Neural progenitor cell (in vitro differentiated cells): ENCODE results near the gene MYMX. TPM values are rescaled to one million over a fixed set of nuclear protein-coding genes. Genes with fewer than 3 reads are reported as not detected.
A peak's percentile ranks its signal among the peaks of the same experiment; 100 is the strongest.

Source experiments
- DNase-seq: peaks from one replicate; pipeline ENCODE4 v3.0.0-alpha.2; 2016; ENCODE audit warnings: low spot score
- H2AFZ ChIP-seq: fragments of 200-600 bp; sonication (generic); replicated peaks from 2 replicates; pipeline ENCODE4 v1.6.1; 2016; ENCODE audit warnings: antibody characterized with exemption
- H3F3A ChIP-seq: fragments of 200-600 bp; sonication (generic); 2 replicates; pipeline ENCODE4 v1.6.1; 2016; ENCODE audit warnings: antibody characterized with exemption, low read depth
- H3K27ac ChIP-seq: fragments of 200-600 bp; sonication (generic); 2 replicates; pipeline ENCODE4 v1.5.1; 2016; ENCODE audit warnings: mild to moderate bottlenecking
- H3K27me3 ChIP-seq: fragments of 200-600 bp; sonication (generic); 2 replicates; pipeline ENCODE4 v1.6.1; 2016; ENCODE audit warnings: mild to moderate bottlenecking, moderate library complexity
- H3K36me3 ChIP-seq: fragments of 200-600 bp; sonication (generic); 2 replicates; pipeline ENCODE4 v1.5.1; 2016
- H3K4me1 ChIP-seq: fragments of 200-600 bp; sonication (generic); 2 replicates; pipeline ENCODE4 v1.6.1; 2016; ENCODE audit warnings: mixed run types
- H3K4me2 ChIP-seq: fragments of 200-600 bp; sonication (generic); 2 replicates; pipeline ENCODE4 v1.6.1; 2016
- H3K4me3 ChIP-seq: fragments of 200-600 bp; sonication (generic); 2 replicates; pipeline ENCODE4 v1.5.1; 2016
- H3K79me2 ChIP-seq: fragments of 200-600 bp; sonication (generic); 2 replicates; pipeline ENCODE4 v1.6.1; 2016; ENCODE audit warnings: low read depth
- H3K9ac ChIP-seq: fragments of 200-600 bp; sonication (generic); 2 replicates; pipeline ENCODE4 v1.6.1; 2016
- H3K9me3 ChIP-seq: fragments of 200-600 bp; sonication (generic); 2 replicates; pipeline ENCODE4 v1.5.1; 2016; ENCODE audit warnings: low read depth
- H4K20me1 ChIP-seq: fragments of 200-600 bp; sonication (generic); 2 replicates; pipeline ENCODE4 v1.6.1; 2016; ENCODE audit warnings: low read depth
- H3K27ac Mint-ChIP-seq: 3 replicates; pipeline ENCODE4 v1.8.0; 2021; ENCODE audit warnings: mixed read lengths
- H3K27me3 Mint-ChIP-seq: 2 replicates; pipeline ENCODE4 v1.8.0; 2022; ENCODE audit warnings: low read depth, mild to moderate bottlenecking, inconsistent platforms, moderate library complexity, mixed read lengths; ENCODE audit not compliant: insufficient read depth
- H3K36me3 Mint-ChIP-seq: 3 replicates; pipeline ENCODE4 v1.8.0; 2021; ENCODE audit warnings: mixed read lengths
- H3K4me1 Mint-ChIP-seq: 3 replicates; pipeline ENCODE4 v1.8.0; 2021; ENCODE audit warnings: mixed read lengths
- H3K4me3 Mint-ChIP-seq: 3 replicates; pipeline ENCODE4 v1.8.0; 2021; ENCODE audit warnings: mild to moderate bottlenecking, moderate library complexity, mixed read lengths
- H3K9me3 Mint-ChIP-seq: 3 replicates; pipeline ENCODE4 v1.8.0; 2020; ENCODE audit warnings: mixed read lengths
- CTCF ChIP-seq: fragments of 200-600 bp; sonication (generic); IDR thresholded peaks from 2 replicates; pipeline ENCODE4 v1.5.1; 2017; ENCODE audit warnings: antibody characterized with exemption, mild to moderate bottlenecking
- EZH2 ChIP-seq: fragments of 200-600 bp; sonication (generic); IDR thresholded peaks from 2 replicates; pipeline ENCODE4 v1.6.1; 2017; ENCODE audit warnings: antibody characterized with exemption, mild to moderate bottlenecking, moderate library complexity
- EZH2phosphoT487 ChIP-seq: fragments of 200-600 bp; sonication (generic); IDR thresholded peaks from 2 replicates; pipeline ENCODE4 v1.6.1; 2017; ENCODE audit warnings: antibody characterized with exemption
- total RNA-seq: library from RNA; depleted of rRNA; stranded (reverse); fragments of >200 nt; gene quantifications from 2 replicates; pipeline ENCODE4 v1.2.3, GENCODE V29; 2015; ENCODE audit warnings: low replicate concordance

The MYMX gene
- total RNA-seq, 1 donor from 2014 or later = 0.54 TPM

GRCh38 chr6:44233567-44234100 is 16.9 kb downstream of the MYMX start:
- Histone ChIP-seq H3K4me1 (peaks cover 8% of the 10 kb centered on the region), H2AFZ (no peak overlapping the region), H3K36me3 (no peaks in the 10 kb centered on the region), H3F3A (peaks cover 19% of the 10 kb centered on the region), H3K4me2 (no peak overlapping the region), H3K79me2 (no peaks in the 10 kb centered on the region), H3K9ac (no peak overlapping the region), H4K20me1 (no peaks in the 10 kb centered on the region), H3K27ac (no peak overlapping the region), H3K4me3 (no peak overlapping the region), H3K27me3 (no peaks in the 10 kb centered on the region), H3K9me3 (no peaks in the 10 kb centered on the region)
- Mint-ChIP-seq H3K27me3 (peaks cover 9% of the 10 kb centered on the region), H3K9me3 (no peaks in the 10 kb centered on the region), H3K4me1 (peaks cover 30% of the 10 kb centered on the region), H3K27ac (peak overlapping the region; percentile 38), H3K4me3 (no peak overlapping the region), H3K36me3 (peaks cover 9% of the 10 kb centered on the region)
- DNase-seq = no peak
- no peak for TF ChIP-seq CTCF
- TF ChIP-seq EZH2phosphoT487 = no peak
- no peak for TF ChIP-seq EZH2

GRCh38 chr6:44234101-44235025 is 17.6 kb downstream of the MYMX start:
- peak; percentile 87 for DNase-seq
- peaks cover 9% of the 10 kb centered on the region for H3K36me3 Mint-ChIP-seq
- no peak overlapping the region for H3K27ac ChIP-seq

GRCh38 chr6:44235269-44235668 is 18.5 kb downstream of the MYMX start:
- H3K36me3 Mint-ChIP-seq = peaks cover 9% of the 10 kb centered on the region
- no peaks in the 10 kb centered on the region for H3K79me2 ChIP-seq
- no peak overlapping the region for H3K4me3 Mint-ChIP-seq
- no peaks in the 10 kb centered on the region for H3K36me3 ChIP-seq
- peaks cover 22% of the 10 kb centered on the region for H3F3A ChIP-seq
- no peak for TF ChIP-seq CTCF
- no peak for TF ChIP-seq EZH2
- TF ChIP-seq EZH2phosphoT487 = no peak
- H3K9me3 ChIP-seq = no peaks in the 10 kb centered on the region
- peaks cover 9% of the 10 kb centered on the region for H3K27me3 Mint-ChIP-seq
- H3K27ac ChIP-seq = no peak overlapping the region
- no peaks in the 10 kb centered on the region for H3K9me3 Mint-ChIP-seq
- peaks cover 30% of the 10 kb centered on the region for H3K4me1 Mint-ChIP-seq
- no peaks in the 10 kb centered on the region for H3K27me3 ChIP-seq
- H2AFZ ChIP-seq = no peak overlapping the region
- no peak for DNase-seq
- H3K4me1 ChIP-seq = peaks cover 8% of the 10 kb centered on the region
- no peak overlapping the region for H3K4me2 ChIP-seq
- H4K20me1 ChIP-seq = no peaks in the 10 kb centered on the region
- H3K9ac ChIP-seq = no peak overlapping the region
- no peak overlapping the region for H3K4me3 ChIP-seq
- no peak overlapping the region for H3K27ac Mint-ChIP-seq

More at GRCh38 chr6:44234101-44235025, 17.6 kb downstream of the MYMX start:
- Histone ChIP-seq H3K27me3 (no peaks in the 10 kb centered on the region), H3K79me2 (no peaks in the 10 kb centered on the region), H3K4me1 (peaks cover 8% of the 10 kb centered on the region), H2AFZ (no peak overlapping the region), H3K9me3 (no peaks in the 10 kb centered on the region), H3K4me2 (peak overlapping the region; percentile 5), H3F3A (peaks cover 21% of the 10 kb centered on the region), H4K20me1 (no peaks in the 10 kb centered on the region), H3K36me3 (no peaks in the 10 kb centered on the region), H3K9ac (no peak overlapping the region), H3K4me3 (no peak overlapping the region)
- no peaks in the 10 kb centered on the region for H3K9me3 Mint-ChIP-seq
- TF ChIP-seq CTCF (peak; percentile 70), EZH2 (no peak)
- peak overlapping the region; percentile 57 for H3K27ac Mint-ChIP-seq
- H3K4me3 Mint-ChIP-seq = peak overlapping the region; percentile 4
- H3K27me3 Mint-ChIP-seq = peaks cover 9% of the 10 kb centered on the region
- peaks cover 30% of the 10 kb centered on the region for H3K4me1 Mint-ChIP-seq
